ENCODE measurements around the gene NDOR1.

The NDOR1 gene

GRCh38 chr9:137205126-137206069 lies at the start of gene NDOR1, which contains the start of gene TMEM203:
TSS of gene NDOR1 (plus strand) at chr9:137205700. CDS start at chr9:137205778, 78 bp downstream.
TSS of gene TMEM203 (minus strand) at chr9:137205648. CDS start at chr9:137205414, 234 bp downstream.
- no peak for DNase-seq (ENCODE audit: low read depth, low spot score)

GRCh38 chr9:137156567-137157375 lies 48.7 kb upstream of the NDOR1 start:
- DNase-seq (ENCODE audit: low read depth, low spot score): no peak

- no peak for DNase-seq (ENCODE audit: low read depth, low spot score)
These were observed 47.7 kb upstream of the NDOR1 start for GRCh38 chr9:137157618-137158415.

GRCh38 chr9:137158625-137159024 lies 46.9 kb upstream of the NDOR1 start:
- no peak for DNase-seq (ENCODE audit: low read depth, low spot score)

GRCh38 chr9:137159105-137160053 lies 46.1 kb upstream of the NDOR1 start:
- no peak for DNase-seq (ENCODE audit: low read depth, low spot score)

GRCh38 chr9:137160054-137160425 lies 45.5 kb upstream of the NDOR1 start:
- DNase-seq (ENCODE audit: low read depth, low spot score): no peak

GRCh38 chr9:137160716-137161557 lies 44.6 kb upstream of the NDOR1 start:
- DNase-seq (ENCODE audit: low read depth, low spot score): no peak

GRCh38 chr9:137161558-137162486 lies 43.7 kb upstream of the NDOR1 start:
- no peak for DNase-seq (ENCODE audit: low read depth, low spot score)

GRCh38 chr9:137162505-137163364 lies 42.8 kb upstream of the NDOR1 start:
- no peak for DNase-seq (ENCODE audit: low read depth, low spot score)

- DNase-seq (ENCODE audit: low read depth, low spot score): no peak
These were observed 42.2 kb upstream of the NDOR1 start for GRCh38 chr9:137163365-137163715.

- DNase-seq (ENCODE audit: low read depth, low spot score): no peak
These were observed 41.7 kb upstream of the NDOR1 start for GRCh38 chr9:137163805-137164204.

GRCh38 chr9:137164370-137165249 lies 40.9 kb upstream of the NDOR1 start:
- DNase-seq (ENCODE audit: low read depth, low spot score): no peak

- DNase-seq (ENCODE audit: low read depth, low spot score): no peak
These were observed 40.2 kb upstream of the NDOR1 start for GRCh38 chr9:137165250-137165836.

- DNase-seq (ENCODE audit: low read depth, low spot score): no peak
These were observed 38.9 kb upstream of the NDOR1 start for GRCh38 chr9:137166380-137167229.

- DNase-seq (ENCODE audit: low read depth, low spot score): no peak
These were observed 38.2 kb upstream of the NDOR1 start for GRCh38 chr9:137167277-137167746.

All from brain pericyte (primary cell).